ENCODE data around the gene CTTN.

GRCh38 chr11:70421123-70421522 is 22.8 kb downstream of the CTTN start:
- TF ChIP-seq CTCF (IDR thresholded peaks at IDR 0.05 in 4 of 5, conservative IDR thresholded peaks at IDR 0.05 in 1 of 5) (no peak), POLR2A (IDR thresholded peaks at IDR 0.05) (no peak)
